Caco-2 (cell line): ENCODE results near the gene PHEX. TPM values are rescaled to one million over a fixed set of nuclear protein-coding genes. Genes with fewer than 3 reads are reported as not detected.

Source experiments
- BruUV-seq: library from RNA; stranded (reverse); fragments of 400-500 nt; replicated peaks from 2 replicates; lab custom pipeline; 2021; lab: Mats Ljungman, UMichigan
- CTCF ChIA-PET: fragments of 300-600 bp; sonication (Branson Sonifier 250); formaldehyde crosslinking; loops from one replicate; lab custom pipeline; 2022; ENCODE audit warnings: antibody characterized with exemption; lab: Charles Lee
- POLR2A ChIA-PET: fragments of 300-600 bp; sonication (Branson Sonifier 250); formaldehyde crosslinking; loops from one replicate; lab custom pipeline; 2022; ENCODE audit warnings: antibody characterized with exemption; lab: Charles Lee
- DNase-seq, 2 experiments: peaks; one replicate each; pipeline versions ENCODE4 v3.0.0 to v3.0.0-alpha.2; 2020 to 2022
- H3K27me3 ChIP-seq: replicated peaks from 2 replicates; pipeline ENCODE4 v1.6.0; 2011; ENCODE audit warnings: low read length; ENCODE audit not compliant: control insufficient read depth, insufficient read depth
- H3K36me3 ChIP-seq: 2 replicates; pipeline ENCODE4 v1.5.1; 2011; ENCODE audit warnings: low read length; ENCODE audit not compliant: control insufficient read depth, insufficient read depth
- H3K4me1 ChIP-seq: fragments of 250-450 bp; sonication (Bioruptor Pico); 2 replicates; pipeline ENCODE4 v1.5.1; 2020; ENCODE audit warnings: mild to moderate bottlenecking
- H3K4me3 ChIP-seq: 2 replicates; pipeline ENCODE4 v1.5.1; 2011; ENCODE audit warnings: low read depth, mild to moderate bottlenecking, control low read depth, low read length
- H3K9me3 ChIP-seq: fragments of 250-450 bp; sonication (Bioruptor Pico); 2 replicates; pipeline ENCODE4 v1.5.1; 2020; ENCODE audit warnings: mild to moderate bottlenecking, moderate library complexity
- H3K27ac Mint-ChIP-seq: one replicate; pipeline ENCODE4 v1.8.0; 2022; ENCODE audit warnings: mixed read lengths; ENCODE audit not compliant: unreplicated experiment
- H3K27me3 Mint-ChIP-seq: one replicate; pipeline ENCODE4 v1.8.0; 2022; ENCODE audit warnings: mixed read lengths; ENCODE audit not compliant: insufficient read depth, unreplicated experiment
- H3K36me3 Mint-ChIP-seq: one replicate; pipeline ENCODE4 v1.8.0; 2022; ENCODE audit warnings: mild to moderate bottlenecking, mixed read lengths; ENCODE audit not compliant: insufficient read depth, unreplicated experiment
- H3K4me1 Mint-ChIP-seq: one replicate; pipeline ENCODE4 v1.8.0; 2022; ENCODE audit warnings: low read depth, mixed read lengths; ENCODE audit not compliant: unreplicated experiment
- H3K4me3 Mint-ChIP-seq: one replicate; pipeline ENCODE4 v1.8.0; 2022; ENCODE audit warnings: mild to moderate bottlenecking, moderate library complexity, mixed read lengths; ENCODE audit not compliant: unreplicated experiment
- H3K9me3 Mint-ChIP-seq: one replicate; pipeline ENCODE4 v1.8.0; 2022; ENCODE audit warnings: mixed read lengths; ENCODE audit not compliant: unreplicated experiment
- CTCF ChIP-seq, 2 experiments: fragments of 200-600 bp in 1 of 2; IDR thresholded peaks; 1 replicate in 1 of 2; 2 replicates in 1 of 2; pipeline versions ENCODE4 v1.5.1 to v1.8.0; 2011 to 2022; ENCODE audit warnings: antibody characterized with exemption in 1 of 2, control low read depth in 1 of 2, inconsistent platforms in 1 of 2, low read depth in 1 of 2, low read length in 1 of 2, mild to moderate bottlenecking in 1 of 2, moderate library complexity in 1 of 2; ENCODE audit not compliant: insufficient read depth in 1 of 2, severe bottlenecking in 1 of 2, unreplicated experiment in 1 of 2
- intact Hi-C: fragments of 100-400 bp; cut with micrococcal nuclease; formaldehyde crosslinking; loops from one replicate; pipeline ENCODE4 v1.10.0; 2022; ENCODE audit not compliant: unreplicated experiment
- total RNA-seq: library from RNA; stranded (reverse); gene quantifications from 2 replicates; pipeline ENCODE4 v1.2.3, GENCODE V29; 2022

The PHEX gene
- total RNA-seq, 1 experiment from 2014 or later = 0.75 TPM

- Mint-ChIP-seq H3K27me3 (no peaks in the 10 kb centered on the region), H3K36me3 (no peaks in the 10 kb centered on the region), H3K27ac (no peak overlapping the region), H3K4me3 (no peak overlapping the region), H3K4me1 (no peaks in the 10 kb centered on the region), H3K9me3 (peaks cover 10% of the 10 kb centered on the region)
- Histone ChIP-seq H3K36me3 (no peaks in the 10 kb centered on the region), H3K27me3 (no peaks in the 10 kb centered on the region), H3K4me3 (no peak overlapping the region), H3K9me3 (no peaks in the 10 kb centered on the region), H3K4me1 (no peaks in the 10 kb centered on the region)
- POLR2A ChIA-PET = no interaction called here
- BruUV-seq = no TSS peak
- intact Hi-C loops = no loop called here
- CTCF ChIA-PET = no interaction called here
- DNase-seq = no peak
- no peak for TF ChIP-seq CTCF (IDR thresholded peaks at IDR 0.05; ENCODE audit: insufficient read depth in 1 of 2, low read depth in 1 of 2, low read length in 1 of 2, severe bottlenecking in 1 of 2, unreplicated experiment in 1 of 2)
Measured at GRCh38 chrX:22177950-22178515, 145.9 kb downstream of the PHEX start.

GRCh38 chrX:22184096-22184495 lies 152.0 kb downstream of the PHEX start:
- Histone ChIP-seq H3K4me1 (no peaks in the 10 kb centered on the region), H3K36me3 (no peaks in the 10 kb centered on the region), H3K27me3 (no peaks in the 10 kb centered on the region), H3K9me3 (no peaks in the 10 kb centered on the region), H3K4me3 (no peak overlapping the region)
- intact Hi-C loops = no loop called here
- CTCF ChIA-PET = no interaction called here
- H3K4me1 Mint-ChIP-seq = peaks cover 9% of the 10 kb centered on the region
- H3K27me3 Mint-ChIP-seq = no peaks in the 10 kb centered on the region
- H3K9me3 Mint-ChIP-seq = peaks cover 10% of the 10 kb centered on the region
- H3K4me3 Mint-ChIP-seq = no peak overlapping the region
- no peak for TF ChIP-seq CTCF (IDR thresholded peaks at IDR 0.05; ENCODE audit: insufficient read depth in 1 of 2, low read depth in 1 of 2, low read length in 1 of 2, severe bottlenecking in 1 of 2, unreplicated experiment in 1 of 2)
- no TSS peak for BruUV-seq
- POLR2A ChIA-PET = no interaction called here
- H3K36me3 Mint-ChIP-seq = no peaks in the 10 kb centered on the region
- no peak overlapping the region for H3K27ac Mint-ChIP-seq
- no peak for DNase-seq

DNA sequence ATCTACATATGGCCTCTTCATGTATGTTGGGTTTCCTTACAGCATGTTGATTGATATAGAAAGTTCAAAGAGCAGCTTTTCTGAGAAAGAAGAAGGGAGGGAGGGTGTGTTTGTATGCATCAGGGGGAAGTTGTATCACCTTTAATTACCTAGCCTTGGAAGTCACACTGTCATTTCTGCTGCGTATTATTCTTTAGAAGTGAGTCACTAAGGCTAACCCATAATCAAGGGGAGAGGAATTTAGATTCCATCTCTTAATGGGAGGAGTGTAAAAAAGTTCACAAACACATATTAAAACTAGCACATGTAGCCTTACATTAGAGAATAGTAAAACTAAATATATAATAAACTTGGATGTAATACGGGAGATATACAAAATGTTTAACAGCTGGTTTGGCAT lies 154.0 kb downstream of the PHEX start:
- no peak for DNase-seq
- Mint-ChIP-seq H3K36me3 (no peaks in the 10 kb centered on the region), H3K27me3 (no peaks in the 10 kb centered on the region), H3K9me3 (no peaks in the 10 kb centered on the region), H3K4me1 (peaks cover 9% of the 10 kb centered on the region), H3K27ac (no peak overlapping the region), H3K4me3 (no peak overlapping the region)
- no peak for TF ChIP-seq CTCF (IDR thresholded peaks at IDR 0.05; ENCODE audit: insufficient read depth in 1 of 2, low read depth in 1 of 2, low read length in 1 of 2, severe bottlenecking in 1 of 2, unreplicated experiment in 1 of 2)
- intact Hi-C loops = no loop called here
- POLR2A ChIA-PET = no interaction called here
- Histone ChIP-seq H3K9me3 (no peaks in the 10 kb centered on the region), H3K27me3 (no peaks in the 10 kb centered on the region), H3K4me3 (no peak overlapping the region), H3K36me3 (no peaks in the 10 kb centered on the region), H3K4me1 (no peaks in the 10 kb centered on the region)
- CTCF ChIA-PET = no interaction called here
- BruUV-seq = no TSS peak
